ENCODE results near the gene AHNAK.

DNA sequence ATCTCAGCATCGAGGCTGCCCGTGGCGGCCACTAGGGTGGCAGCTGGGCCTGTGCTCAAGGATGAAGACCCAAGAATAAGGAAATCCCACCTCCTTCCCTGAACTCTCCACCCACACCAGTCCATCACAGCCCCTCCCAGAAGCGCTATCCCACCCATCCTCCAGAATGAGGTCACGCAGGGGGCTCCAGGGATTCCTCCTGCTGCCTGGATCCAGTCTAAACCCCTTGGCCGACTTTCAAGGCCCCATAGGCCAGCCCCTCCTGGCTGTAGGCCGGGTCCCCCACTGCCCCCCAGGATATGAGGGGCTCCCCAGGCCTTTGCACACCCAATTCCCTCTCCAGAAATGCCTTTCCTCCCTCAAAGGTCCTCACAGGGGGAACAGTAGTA, 146.7 kb downstream of the AHNAK start:
- TF ChIP-seq, protein P1, sequence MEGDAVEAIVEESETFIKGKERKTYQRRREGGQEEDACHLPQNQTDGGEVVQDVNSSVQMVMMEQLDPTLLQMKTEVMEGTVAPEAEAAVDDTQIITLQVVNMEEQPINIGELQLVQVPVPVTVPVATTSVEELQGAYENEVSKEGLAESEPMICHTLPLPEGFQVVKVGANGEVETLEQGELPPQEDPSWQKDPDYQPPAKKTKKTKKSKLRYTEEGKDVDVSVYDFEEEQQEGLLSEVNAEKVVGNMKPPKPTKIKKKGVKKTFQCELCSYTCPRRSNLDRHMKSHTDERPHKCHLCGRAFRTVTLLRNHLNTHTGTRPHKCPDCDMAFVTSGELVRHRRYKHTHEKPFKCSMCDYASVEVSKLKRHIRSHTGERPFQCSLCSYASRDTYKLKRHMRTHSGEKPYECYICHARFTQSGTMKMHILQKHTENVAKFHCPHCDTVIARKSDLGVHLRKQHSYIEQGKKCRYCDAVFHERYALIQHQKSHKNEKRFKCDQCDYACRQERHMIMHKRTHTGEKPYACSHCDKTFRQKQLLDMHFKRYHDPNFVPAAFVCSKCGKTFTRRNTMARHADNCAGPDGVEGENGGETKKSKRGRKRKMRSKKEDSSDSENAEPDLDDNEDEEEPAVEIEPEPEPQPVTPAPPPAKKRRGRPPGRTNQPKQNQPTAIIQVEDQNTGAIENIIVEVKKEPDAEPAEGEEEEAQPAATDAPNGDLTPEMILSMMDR (IDR thresholded peaks at IDR 0.05): no peak
- TF ChIP-seq POLR2A (IDR thresholded peaks at IDR 0.05): no peak
